KMS-11 (cell line): ENCODE results near the gene SIK2.

Source experiments
- H2AFZ ChIP-seq: fragments of 200-600 bp; sonication (generic); 2 replicates; pipeline ENCODE4 v1.6.1; 2016; ENCODE audit warnings: antibody characterized with exemption, mixed run types, low read depth
- H3K27ac ChIP-seq: fragments of 200-600 bp; sonication (generic); 2 replicates; pipeline ENCODE4 v1.6.1; 2016; ENCODE audit warnings: mild to moderate bottlenecking, mixed run types
- H3K27me3 ChIP-seq: fragments of 200-600 bp; sonication (generic); 2 replicates; pipeline ENCODE4 v1.6.1; 2017; ENCODE audit warnings: mild to moderate bottlenecking, low read depth, mixed run types, moderate library complexity; ENCODE audit not compliant: insufficient read depth
- H3K36me3 ChIP-seq: fragments of 200-600 bp; sonication (generic); 2 replicates; pipeline ENCODE4 v1.6.1; 2017; ENCODE audit warnings: mild to moderate bottlenecking, mixed run types; ENCODE audit not compliant: insufficient read depth
- H3K4me1 ChIP-seq: fragments of 200-600 bp; sonication (generic); 2 replicates; pipeline ENCODE4 v1.6.1; 2016; ENCODE audit warnings: mild to moderate bottlenecking, low read depth, mixed run types; ENCODE audit not compliant: poor library complexity, severe bottlenecking
- H3K4me2 ChIP-seq: fragments of 200-600 bp; sonication (generic); 2 replicates; pipeline ENCODE4 v1.7.0; 2016; ENCODE audit warnings: mild to moderate bottlenecking, mixed run types
- H3K4me3 ChIP-seq: fragments of 200-600 bp; sonication (generic); IDR thresholded peaks from 2 replicates; pipeline ENCODE4 v1.6.1; 2017; ENCODE audit warnings: low read depth, low read length, mixed read lengths; ENCODE audit not compliant: insufficient read depth
- H3K79me2 ChIP-seq: fragments of 200-600 bp; sonication (generic); 2 replicates; pipeline ENCODE4 v1.6.1; 2016; ENCODE audit warnings: low read depth, mixed run types; ENCODE audit not compliant: insufficient read depth
- H3K9ac ChIP-seq: fragments of 200-600 bp; sonication (generic); 2 replicates; pipeline ENCODE4 v1.6.1; 2016; ENCODE audit warnings: mild to moderate bottlenecking, mixed run types
- H4K20me1 ChIP-seq: fragments of 200-600 bp; sonication (generic); 2 replicates; pipeline ENCODE4 v1.6.1; 2016; ENCODE audit warnings: mild to moderate bottlenecking, mixed run types; ENCODE audit not compliant: insufficient read depth
- TF ChIP-seq, protein P1 (sequence below): fragments of 200-600 bp; sonication (generic); conservative IDR thresholded peaks from 2 replicates; pipeline ENCODE4 v1.6.1; 2017; ENCODE audit warnings: low read depth, mild to moderate bottlenecking, antibody characterized with exemption, low read length, moderate library complexity, mixed read lengths

The SIK2 gene

DNA sequence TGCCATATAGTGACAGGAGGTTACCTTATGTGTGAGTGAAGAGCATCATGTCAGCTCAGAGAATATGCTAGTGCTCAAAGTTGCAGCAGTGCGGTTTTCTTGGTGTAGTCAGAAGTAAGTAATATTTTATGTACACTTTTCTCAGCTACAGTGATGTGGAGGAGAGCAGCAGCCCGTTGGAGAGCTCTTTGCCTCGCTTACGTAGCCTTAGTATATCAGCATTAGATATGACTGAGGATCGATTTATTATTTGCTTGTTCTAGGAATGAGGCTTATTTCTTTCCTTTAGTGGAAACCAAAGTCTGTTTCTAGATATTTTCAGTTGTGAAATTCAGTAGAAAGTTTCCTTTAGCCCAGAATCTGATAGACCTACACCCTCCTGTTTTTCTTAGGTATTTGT, 100.4 kb downstream of the SIK2 start:
- TF ChIP-seq, protein P1, sequence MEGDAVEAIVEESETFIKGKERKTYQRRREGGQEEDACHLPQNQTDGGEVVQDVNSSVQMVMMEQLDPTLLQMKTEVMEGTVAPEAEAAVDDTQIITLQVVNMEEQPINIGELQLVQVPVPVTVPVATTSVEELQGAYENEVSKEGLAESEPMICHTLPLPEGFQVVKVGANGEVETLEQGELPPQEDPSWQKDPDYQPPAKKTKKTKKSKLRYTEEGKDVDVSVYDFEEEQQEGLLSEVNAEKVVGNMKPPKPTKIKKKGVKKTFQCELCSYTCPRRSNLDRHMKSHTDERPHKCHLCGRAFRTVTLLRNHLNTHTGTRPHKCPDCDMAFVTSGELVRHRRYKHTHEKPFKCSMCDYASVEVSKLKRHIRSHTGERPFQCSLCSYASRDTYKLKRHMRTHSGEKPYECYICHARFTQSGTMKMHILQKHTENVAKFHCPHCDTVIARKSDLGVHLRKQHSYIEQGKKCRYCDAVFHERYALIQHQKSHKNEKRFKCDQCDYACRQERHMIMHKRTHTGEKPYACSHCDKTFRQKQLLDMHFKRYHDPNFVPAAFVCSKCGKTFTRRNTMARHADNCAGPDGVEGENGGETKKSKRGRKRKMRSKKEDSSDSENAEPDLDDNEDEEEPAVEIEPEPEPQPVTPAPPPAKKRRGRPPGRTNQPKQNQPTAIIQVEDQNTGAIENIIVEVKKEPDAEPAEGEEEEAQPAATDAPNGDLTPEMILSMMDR, result no peak
- no peak overlapping the region for H3K9ac ChIP-seq
- no peak overlapping the region for H3K4me2 ChIP-seq
- no peak overlapping the region for H2AFZ ChIP-seq
- no peak overlapping the region for H3K27ac ChIP-seq
- H3K36me3 ChIP-seq, result no peaks in the 10 kb centered on the region
- no peaks in the 10 kb centered on the region for H3K4me1 ChIP-seq
- no peaks in the 10 kb centered on the region for H4K20me1 ChIP-seq
- H3K27me3 ChIP-seq, result no peaks in the 10 kb centered on the region
- H3K4me3 ChIP-seq, result no peak overlapping the region
- H3K79me2 ChIP-seq, result no peaks in the 10 kb centered on the region

DNA sequence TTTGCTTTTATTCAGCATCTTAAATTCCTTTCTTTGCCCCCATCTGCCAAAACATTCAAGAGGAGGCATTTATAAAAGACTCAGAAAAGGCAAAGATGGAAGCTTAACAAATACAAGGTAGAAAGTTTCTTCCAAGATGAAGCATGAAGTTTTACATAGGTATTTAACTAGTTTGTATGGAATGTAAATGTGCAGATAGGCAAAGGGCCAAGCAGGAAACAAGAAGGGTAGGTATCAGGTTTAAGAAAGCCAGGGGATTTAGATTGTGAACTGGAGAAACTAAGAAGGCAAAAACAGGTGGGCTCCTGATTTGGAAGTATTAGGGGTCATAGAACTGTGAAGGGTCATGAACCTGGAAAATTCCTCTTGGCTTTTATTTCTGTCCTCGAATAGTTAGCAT, 101.3 kb downstream of the SIK2 start:
- H2AFZ ChIP-seq, result no peak overlapping the region
- TF ChIP-seq, protein P1, result no peak
- H3K4me1 ChIP-seq, result no peaks in the 10 kb centered on the region
- H3K4me3 ChIP-seq, result no peak overlapping the region
- no peak overlapping the region for H3K27ac ChIP-seq
- no peaks in the 10 kb centered on the region for H4K20me1 ChIP-seq
- no peaks in the 10 kb centered on the region for H3K27me3 ChIP-seq
- no peak overlapping the region for H3K4me2 ChIP-seq
- H3K36me3 ChIP-seq, result no peaks in the 10 kb centered on the region
- no peak overlapping the region for H3K9ac ChIP-seq
- H3K79me2 ChIP-seq, result no peaks in the 10 kb centered on the region

DNA sequence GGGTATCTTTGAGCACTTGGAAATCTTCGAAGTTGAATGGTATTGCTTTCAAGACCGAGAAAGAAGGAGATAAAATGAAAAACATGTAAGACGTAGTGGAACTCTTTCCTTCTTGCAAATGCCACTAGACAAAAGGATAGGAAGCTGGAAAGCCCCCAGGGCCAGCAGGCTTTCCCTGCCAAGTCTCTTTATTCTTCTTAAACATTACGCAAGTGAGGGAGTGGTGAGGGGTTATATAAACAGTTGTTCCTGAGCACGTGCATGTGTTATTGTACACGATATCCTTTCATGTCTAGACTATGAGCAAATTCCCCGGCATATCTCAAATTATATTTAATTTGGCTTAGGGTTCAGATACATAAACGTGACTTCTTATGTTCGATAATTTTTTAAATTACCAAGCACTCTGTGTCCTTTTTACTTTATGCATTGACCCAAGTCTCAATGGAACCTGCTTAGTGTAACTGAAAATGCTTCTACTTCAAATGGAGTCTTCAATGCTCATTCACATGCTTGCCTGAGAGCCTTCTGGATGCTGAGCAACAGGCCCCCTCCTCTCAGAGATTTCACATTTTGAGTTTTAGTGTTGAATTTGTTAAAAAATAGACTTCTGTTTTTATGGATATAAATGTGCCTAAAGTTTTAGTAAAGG, 104.9 kb downstream of the SIK2 start:
- no peaks in the 10 kb centered on the region for H3K36me3 ChIP-seq
- no peak overlapping the region for H3K9ac ChIP-seq
- H3K79me2 ChIP-seq, result no peaks in the 10 kb centered on the region
- H3K4me2 ChIP-seq, result no peak overlapping the region
- H4K20me1 ChIP-seq, result no peaks in the 10 kb centered on the region
- no peak overlapping the region for H2AFZ ChIP-seq
- TF ChIP-seq, protein P1, result no peak
- H3K27me3 ChIP-seq, result no peaks in the 10 kb centered on the region
- no peak overlapping the region for H3K4me3 ChIP-seq
- no peaks in the 10 kb centered on the region for H3K4me1 ChIP-seq
- H3K27ac ChIP-seq, result no peak overlapping the region

DNA sequence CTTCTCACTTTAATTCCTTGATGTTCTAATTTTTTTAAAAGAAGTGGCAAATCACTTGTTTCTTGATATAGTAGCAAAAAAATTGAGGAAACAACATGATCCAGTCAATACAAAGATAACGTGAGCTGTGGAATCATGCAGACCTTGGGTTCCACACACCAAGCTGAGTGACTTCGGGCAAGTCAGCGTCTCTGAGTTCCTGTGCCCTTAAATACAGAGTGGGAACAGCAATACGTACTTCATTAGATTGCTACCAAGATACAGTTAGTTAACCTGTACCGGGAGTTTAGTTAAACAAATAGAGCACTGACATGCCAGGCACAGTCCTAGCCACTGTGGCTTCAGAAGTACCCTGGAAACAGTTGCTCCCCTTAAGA, 105.4 kb downstream of the SIK2 start:
- Histone ChIP-seq H3K9ac (no peak overlapping the region), H3K4me1 (no peaks in the 10 kb centered on the region), H4K20me1 (no peaks in the 10 kb centered on the region), H3K27me3 (no peaks in the 10 kb centered on the region), H3K4me2 (no peak overlapping the region), H3K4me3 (no peak overlapping the region), H3K79me2 (no peaks in the 10 kb centered on the region), H2AFZ (no peak overlapping the region), H3K36me3 (no peaks in the 10 kb centered on the region), H3K27ac (no peak overlapping the region)
- TF ChIP-seq, protein P1, result no peak
